Forelimb muscle (tissue), 1 donor: Measurements from ENCODE around the gene EIF3K. TPM values are rescaled to one million over a fixed set of nuclear protein-coding genes. Genes with fewer than 3 reads are reported as not detected.
"Not testable (repeated sequence)": the region's sequence is repeated elsewhere in the genome, so short reads cannot be mapped to it uniquely, and the experiment has no call there.

Source experiments
- DNase-seq: peaks from one replicate; pipeline ENCODE4 v3.0.0-alpha.2; 2013; ENCODE audit warnings: low read depth
- polyA plus RNA-seq: library from polyadenylated mRNA; unstranded; fragments of 120-200 nt; gene quantifications from one replicate; pipeline ENCODE4 v1.2.1, GENCODE V29; 2013; ENCODE audit not compliant: insufficient read length

The EIF3K gene
- polyA plus RNA-seq, 1 donor = 363 TPM

DNA sequence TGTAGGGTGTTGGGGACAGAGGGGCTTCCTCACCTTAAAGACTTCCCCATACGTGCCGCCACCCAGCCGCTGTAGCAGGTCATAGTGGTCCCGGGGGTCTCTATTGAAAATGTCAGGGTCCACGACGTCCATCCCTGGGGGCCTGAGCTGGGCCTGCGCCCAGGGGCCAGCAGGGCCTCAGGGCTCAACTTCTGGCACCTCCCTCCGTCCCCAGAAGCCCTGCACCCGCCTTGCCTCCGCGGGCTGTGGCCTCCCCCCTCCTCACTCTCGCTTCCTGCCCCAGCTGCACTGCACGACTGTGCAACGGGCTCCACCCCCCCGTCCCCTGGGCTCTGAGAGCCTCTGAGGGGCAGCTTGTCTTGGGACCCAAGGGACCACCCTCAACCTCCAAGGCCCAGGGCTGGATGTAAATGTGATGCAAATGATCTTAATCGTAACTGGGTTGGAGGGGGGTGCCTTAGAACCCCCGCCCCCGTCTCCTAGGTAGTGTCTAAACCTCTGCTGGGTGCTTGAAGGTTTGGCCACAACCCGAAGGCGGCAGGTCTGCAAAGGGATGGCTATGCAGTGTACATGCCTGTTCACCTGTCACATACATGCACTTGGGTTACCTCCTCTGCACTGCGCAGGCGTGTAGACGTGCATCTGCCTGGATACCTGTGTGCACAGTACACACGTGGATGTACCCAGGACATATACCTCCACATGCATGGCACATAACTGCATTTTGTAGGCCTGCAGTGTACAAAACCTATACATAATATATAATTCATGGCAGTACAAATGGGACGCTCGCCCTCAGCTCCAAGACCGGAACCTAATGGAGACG lies 1.0 kb upstream of the EIF3K start, which contains the start of gene MAP4K1:
Gene MAP4K1, minus strand, starts transcription at position 190 of the 826 bp plus-strand sequence. Its CDS starts 58 bp downstream, at position 132.
- no peak for DNase-seq

DNA sequence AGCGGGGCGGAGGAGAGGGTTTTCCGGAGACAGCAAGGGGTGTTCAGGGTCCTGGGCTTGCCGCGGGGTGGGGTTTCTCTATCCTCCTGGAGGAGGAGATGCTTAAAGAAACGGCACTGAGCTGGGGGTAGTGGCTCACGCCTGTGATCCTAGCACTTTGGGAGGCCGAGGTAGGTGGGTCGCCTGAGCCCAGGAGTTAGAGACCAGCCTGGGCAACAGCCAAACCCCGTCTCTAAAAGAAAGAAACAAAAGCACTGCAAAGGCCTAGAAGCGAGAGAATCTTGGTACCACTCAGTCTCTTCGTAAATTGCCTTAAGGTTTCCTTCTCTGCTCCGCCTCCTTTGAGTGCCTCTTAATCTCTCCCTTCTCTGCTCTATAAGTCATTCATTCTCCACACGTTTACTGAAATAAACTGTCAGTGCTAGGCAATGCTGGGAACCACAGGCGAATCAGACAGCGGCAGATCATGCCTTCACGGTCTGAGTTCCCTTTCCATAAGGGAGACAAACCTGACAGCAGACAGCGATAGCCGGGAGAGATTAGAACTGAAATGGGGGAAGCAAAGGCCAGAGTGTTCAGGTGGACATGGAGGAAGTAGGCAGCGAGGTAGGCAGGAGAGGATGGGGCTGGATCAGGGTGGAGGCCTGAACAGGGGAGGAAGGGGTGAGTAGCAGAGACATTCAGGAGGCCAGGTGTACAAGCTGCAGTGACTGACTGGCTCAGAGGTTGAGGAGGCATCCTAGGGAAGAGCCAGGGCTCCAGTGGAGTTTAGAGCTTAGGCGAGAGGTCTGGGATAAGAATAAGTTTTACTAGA lies 580 bp downstream of the EIF3K start:
- no peak for DNase-seq

DNA sequence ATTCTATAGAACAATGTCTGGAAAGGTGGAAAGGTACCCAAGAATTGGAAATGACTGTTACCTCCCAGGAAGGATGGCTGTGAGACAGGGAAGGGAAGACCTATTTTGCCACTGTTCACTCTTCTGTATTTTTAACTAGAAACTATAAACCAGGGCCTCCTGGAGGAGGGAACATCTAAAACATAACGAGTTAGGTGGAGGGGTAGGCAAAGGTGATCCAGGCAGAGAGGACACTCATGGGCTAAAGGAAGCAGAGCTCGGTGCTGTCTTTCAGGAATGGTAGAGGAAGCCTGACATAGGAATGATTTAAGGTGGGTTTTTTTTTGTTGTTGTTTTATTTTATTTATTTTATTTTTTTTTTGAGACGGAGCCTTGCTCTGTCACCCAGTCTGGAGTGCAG lies 5.8 kb downstream of the EIF3K start:
- no peak for DNase-seq

DNA sequence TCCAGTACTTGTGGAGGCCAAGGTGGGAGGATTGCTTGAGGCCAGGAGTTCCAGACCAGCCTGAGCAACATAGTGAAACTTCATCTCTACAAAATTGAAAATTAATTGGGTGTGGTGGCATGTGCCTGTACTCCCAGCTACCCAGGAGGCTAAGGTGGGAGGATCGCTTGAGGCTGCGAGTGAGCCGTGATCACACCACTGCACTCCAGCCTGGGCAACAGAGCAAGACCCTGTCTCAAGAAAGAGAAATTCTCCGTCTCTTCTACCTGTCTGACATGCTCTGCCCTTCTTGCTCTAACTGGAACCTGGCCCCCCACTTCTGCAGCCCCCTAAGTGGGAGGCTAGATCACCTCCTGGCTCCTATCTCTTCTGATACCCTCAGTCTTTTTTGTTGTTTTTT lies 7.4 kb downstream of the EIF3K start:
- DNase-seq = no peak

- no peak for DNase-seq
Observed at GRCh38 chr19:38629568-38629967, 10.6 kb downstream of the EIF3K start.

- not testable (repeated sequence) for DNase-seq
Observed at GRCh38 chr19:38631301-38631700, 12.3 kb downstream of the EIF3K start.

DNA sequence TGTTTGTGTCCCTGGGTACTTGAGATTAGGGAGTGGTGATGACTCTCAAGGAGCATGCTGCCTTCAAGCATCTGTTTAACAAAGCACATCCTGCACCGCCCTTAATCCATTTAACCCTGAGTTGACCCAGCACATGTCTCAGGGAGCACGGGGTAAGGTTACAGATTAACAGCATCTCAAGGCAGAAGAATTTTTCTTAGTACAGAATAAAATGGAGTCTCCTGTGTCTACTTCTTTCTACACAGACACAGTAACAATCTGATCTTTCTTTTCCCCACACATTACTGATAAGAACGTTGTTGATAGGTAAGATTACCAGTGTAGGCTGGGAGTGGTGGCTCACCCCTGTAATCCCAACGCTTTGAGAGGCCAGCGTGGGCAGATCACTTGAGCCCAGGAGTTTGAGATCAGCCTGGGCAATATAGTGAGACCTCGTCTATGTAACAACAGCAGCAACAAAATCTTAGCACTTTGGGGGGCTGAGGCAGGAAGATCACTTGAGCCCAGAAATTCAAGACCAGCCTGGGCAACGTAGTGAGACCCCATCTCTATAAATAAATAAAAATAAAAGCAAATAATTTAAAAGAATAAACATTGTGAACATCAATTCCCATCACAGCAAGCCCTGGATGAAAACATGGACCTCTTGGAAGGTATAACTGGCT lies 13.0 kb downstream of the EIF3K start:
- not testable (repeated sequence) for DNase-seq

- no peak for DNase-seq
Observed at GRCh38 chr19:38632476-38633213, 13.7 kb downstream of the EIF3K start.

- DNase-seq = no peak
Observed at GRCh38 chr19:38634757-38635482, 15.9 kb downstream of the EIF3K start.

DNA sequence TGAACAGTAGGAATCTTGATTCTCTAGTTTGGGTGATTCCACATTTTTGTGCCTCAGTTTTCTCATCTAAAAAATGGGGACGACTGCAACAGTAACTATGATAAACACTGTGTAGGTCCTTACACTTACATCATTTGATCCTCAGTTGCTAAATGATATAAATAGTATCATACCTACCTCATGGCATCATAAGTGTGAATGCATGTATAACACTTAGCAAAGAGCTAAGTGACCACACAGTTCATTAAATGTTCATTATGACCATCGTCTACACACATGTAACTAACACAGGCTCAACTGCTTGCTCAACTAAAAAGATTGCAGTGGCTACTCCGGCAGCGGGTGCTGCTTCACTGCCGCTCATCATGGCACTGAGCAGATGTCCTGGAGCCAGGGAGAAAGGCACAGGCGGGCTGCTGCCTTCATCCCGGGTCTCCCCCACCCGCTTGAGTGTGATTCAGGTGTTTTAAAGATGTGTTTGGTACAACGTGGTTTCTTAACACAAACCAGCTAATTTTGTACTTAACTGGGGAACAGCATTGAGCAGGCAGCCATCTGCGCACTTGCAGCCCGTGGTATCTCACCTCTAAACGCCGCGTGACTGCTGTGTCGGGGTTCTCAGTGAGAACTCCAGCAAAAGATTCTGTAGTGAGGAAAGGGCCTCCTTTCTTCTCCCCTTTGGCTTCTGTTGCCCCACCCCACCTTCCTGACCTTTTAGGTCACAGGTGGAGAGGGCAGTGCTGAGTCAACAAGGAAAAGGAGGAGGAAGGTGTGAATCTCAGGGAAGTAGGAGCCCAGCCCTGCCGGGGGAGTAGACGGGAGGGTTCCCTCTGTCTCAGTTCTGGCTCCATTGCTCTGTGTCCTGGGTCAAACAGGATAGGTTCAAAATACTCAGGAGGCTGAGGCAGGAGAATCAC lies 16.8 kb downstream of the EIF3K start:
- no peak for DNase-seq

- no peak for DNase-seq
Observed at GRCh38 chr19:38638461-38638860, 19.5 kb downstream of the EIF3K start.

GRCh38 chr19:38639679-38640078 lies 20.7 kb downstream of the EIF3K start:
- DNase-seq = no peak

- no peak for DNase-seq
Observed at GRCh38 chr19:38640368-38640767, 21.4 kb downstream of the EIF3K start.

- DNase-seq = no peak
Observed at GRCh38 chr19:38642176-38642575, 23.2 kb downstream of the EIF3K start.

GRCh38 chr19:38644719-38645118 lies 25.7 kb downstream of the EIF3K start:
- DNase-seq = no peak

- DNase-seq = peak; percentile 88
Observed at GRCh38 chr19:38647368-38647965, 28.5 kb downstream of the EIF3K start, which contains the start of gene ACTN4. Gene ACTN4, plus strand, starts transcription at chr19:38647649. Its CDS starts 97 bp downstream, at chr19:38647746.

DNA sequence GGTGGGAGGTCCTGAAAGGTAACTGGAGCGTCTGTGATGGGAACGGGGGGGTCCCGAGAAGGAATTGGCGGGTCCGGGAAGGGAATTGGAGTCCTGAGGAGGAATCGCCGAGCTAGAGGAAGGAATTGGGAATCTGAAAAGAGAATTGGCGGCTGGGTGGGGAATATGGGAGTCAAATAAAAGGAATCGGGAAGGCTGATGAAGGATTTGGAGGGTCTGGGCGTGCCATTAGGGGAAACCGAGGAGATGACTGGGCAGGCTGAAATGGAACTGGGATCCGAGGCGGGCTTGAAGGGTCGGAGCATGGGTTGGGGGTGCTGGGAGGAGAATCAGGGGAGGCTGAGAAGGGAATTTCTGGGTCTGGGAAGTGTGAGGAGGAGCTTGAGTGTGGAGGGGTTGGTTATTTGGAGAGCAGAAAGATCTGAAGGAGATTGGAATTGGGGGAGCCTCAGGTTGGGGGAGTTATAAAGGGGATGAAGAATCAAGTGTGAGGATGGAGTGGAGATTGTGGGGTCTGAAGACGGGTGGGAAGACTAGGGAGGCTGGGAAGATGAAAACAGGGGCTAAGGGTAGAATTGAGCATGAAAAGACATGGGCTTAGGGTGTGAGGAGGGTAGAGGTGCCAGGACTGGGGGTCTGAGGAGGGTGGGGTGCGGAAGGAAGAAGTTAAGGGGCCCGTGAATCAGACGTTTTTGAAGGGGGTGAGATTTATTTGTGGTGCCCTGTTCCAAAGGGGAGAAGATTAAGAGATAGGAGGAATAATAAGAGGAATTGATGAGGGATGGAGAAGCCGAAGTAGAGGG lies 29.2 kb downstream of the EIF3K start:
- DNase-seq = no peak

- no peak for DNase-seq
Observed at GRCh38 chr19:38648769-38649304, 29.8 kb downstream of the EIF3K start.
